ENCODE results near the gene ZNF226. TPM values are rescaled to one million over a fixed set of nuclear protein-coding genes. Genes with fewer than 3 reads are reported as not detected.
"Not testable (repeated sequence)": the region's sequence is repeated elsewhere in the genome, so short reads cannot be mapped to it uniquely, and the experiment has no call there.

ZNF226 gene
- polyA plus RNA-seq, 1 experiment: 11.0 TPM

DNA sequence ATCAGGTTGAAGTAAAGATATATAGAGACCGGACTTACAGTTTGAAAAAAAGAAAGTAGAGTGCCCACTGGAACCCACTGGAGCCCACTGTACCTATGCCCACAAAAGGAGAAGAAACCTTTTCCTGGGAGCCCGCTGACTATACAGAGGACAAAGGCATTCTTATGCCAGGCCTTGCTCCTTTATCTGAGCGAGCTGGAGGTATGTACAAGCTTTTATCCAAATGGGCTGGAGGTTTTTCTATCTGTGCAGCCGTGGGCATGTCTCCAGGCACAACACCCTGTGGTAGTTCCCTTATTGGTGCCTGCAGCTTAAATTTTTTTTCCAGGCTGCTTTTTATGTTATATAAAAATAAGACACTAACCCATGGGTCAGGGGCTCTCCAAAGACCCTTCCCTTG is 15.1 kb upstream of the ZNF226 start:
- POLR2A ChIA-PET: no interaction called here

DNA sequence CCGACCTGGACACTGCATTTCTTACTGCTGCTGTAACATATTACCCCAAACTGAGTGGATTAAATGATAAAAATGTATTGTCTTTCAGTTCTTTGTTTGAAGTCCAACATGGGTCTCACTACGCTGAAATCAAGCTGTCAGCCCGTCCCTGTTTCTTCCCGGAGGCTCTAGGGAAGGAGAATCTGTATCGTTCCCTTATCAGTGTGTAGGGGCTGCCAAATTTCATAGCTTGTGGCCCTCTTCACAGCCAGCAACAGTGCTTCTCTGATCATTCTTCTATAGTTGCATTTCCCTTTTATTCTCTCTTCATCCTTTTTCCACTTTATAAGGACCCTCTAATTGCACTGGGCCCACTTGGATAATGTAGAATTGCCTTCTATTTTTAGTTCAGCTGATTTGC is 13.4 kb upstream of the ZNF226 start:
- H3K27me3 ChIP-seq (ENCODE audit: control insufficient read depth, insufficient read depth, low read length): no peaks in the 10 kb centered on the region
- ChIA-PET POLR2A (no interaction called here), CTCF (interaction anchor here (0.6 kb wide), 1 partner anchor 10 kb away, joined by 4 read pairs; no protein-coding TSS in a partner anchor)
- H3K4me3 ChIP-seq (ENCODE audit: low read depth, low read length): no peak overlapping the region
- no peak for DNase-seq (ENCODE audit: low read depth)
- H3K36me3 ChIP-seq (ENCODE audit: control insufficient read depth, insufficient read depth, low read length): peaks cover 15% of the 10 kb centered on the region
- TF ChIP-seq, protein P1, sequence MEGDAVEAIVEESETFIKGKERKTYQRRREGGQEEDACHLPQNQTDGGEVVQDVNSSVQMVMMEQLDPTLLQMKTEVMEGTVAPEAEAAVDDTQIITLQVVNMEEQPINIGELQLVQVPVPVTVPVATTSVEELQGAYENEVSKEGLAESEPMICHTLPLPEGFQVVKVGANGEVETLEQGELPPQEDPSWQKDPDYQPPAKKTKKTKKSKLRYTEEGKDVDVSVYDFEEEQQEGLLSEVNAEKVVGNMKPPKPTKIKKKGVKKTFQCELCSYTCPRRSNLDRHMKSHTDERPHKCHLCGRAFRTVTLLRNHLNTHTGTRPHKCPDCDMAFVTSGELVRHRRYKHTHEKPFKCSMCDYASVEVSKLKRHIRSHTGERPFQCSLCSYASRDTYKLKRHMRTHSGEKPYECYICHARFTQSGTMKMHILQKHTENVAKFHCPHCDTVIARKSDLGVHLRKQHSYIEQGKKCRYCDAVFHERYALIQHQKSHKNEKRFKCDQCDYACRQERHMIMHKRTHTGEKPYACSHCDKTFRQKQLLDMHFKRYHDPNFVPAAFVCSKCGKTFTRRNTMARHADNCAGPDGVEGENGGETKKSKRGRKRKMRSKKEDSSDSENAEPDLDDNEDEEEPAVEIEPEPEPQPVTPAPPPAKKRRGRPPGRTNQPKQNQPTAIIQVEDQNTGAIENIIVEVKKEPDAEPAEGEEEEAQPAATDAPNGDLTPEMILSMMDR (IDR thresholded peaks at IDR 0.05; ENCODE audit: insufficient read depth, low read depth, low read length): no peak

More for the DNA sequence above, 15.1 kb upstream of the ZNF226 start:
- Histone ChIP-seq H3K4me3 (ENCODE audit: low read depth, low read length) (no peak overlapping the region), H3K27me3 (ENCODE audit: control insufficient read depth, insufficient read depth, low read length) (no peaks in the 10 kb centered on the region), H3K36me3 (ENCODE audit: control insufficient read depth, insufficient read depth, low read length) (peaks cover 10% of the 10 kb centered on the region)
- DNase-seq (ENCODE audit: low read depth): no peak
- TF ChIP-seq, protein P1 (IDR thresholded peaks at IDR 0.05; ENCODE audit: insufficient read depth, low read depth, low read length): no peak
- CTCF ChIA-PET: no interaction called here

DNA sequence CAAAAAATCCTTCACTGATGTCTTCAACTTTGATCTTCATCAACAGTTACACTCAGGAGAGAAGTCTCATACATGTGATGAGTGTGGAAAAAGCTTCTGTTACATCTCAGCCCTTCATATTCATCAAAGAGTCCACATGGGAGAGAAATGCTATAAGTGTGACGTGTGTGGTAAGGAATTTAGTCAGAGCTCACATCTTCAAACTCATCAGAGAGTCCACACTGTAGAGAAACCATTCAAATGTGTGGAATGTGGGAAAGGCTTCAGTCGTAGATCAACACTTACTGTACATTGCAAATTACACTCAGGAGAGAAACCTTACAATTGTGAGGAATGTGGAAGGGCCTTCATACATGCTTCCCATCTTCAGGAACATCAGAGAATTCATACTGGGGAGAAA is 8.4 kb upstream of the ZNF226 start:
- peaks cover 24% of the 10 kb centered on the region for H3K36me3 ChIP-seq (ENCODE audit: control insufficient read depth, insufficient read depth, low read length)
- TF ChIP-seq, protein P1 (IDR thresholded peaks at IDR 0.05; ENCODE audit: insufficient read depth, low read depth, low read length): no peak
- DNase-seq (ENCODE audit: low read depth): no peak
- H3K27me3 ChIP-seq (ENCODE audit: control insufficient read depth, insufficient read depth, low read length): no peaks in the 10 kb centered on the region
- CTCF ChIA-PET: no interaction called here
- POLR2A ChIA-PET: no interaction called here
- no peak overlapping the region for H3K4me3 ChIP-seq (ENCODE audit: low read depth, low read length)

DNA sequence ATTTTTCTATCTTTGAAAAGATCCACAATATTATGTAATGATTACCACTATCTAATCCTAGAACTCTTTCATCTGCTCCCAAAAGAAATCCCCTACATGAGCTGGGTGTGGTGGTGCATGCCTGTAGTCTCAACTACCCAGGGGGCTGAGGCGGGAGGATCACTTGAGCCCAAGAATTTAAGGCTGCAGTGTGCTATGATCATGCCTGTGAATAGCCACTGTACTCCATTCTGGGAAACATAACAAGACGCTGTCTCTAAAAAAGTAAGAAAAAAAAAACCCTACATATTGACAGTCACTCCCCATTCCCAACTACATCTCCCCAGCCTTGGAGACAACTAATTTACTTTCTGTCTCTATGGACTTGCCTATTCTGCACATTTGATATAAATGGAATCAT is 1.1 kb upstream of the ZNF226 start:
- TF ChIP-seq, protein P1 (IDR thresholded peaks at IDR 0.05; ENCODE audit: insufficient read depth, low read depth, low read length): no peak
- DNase-seq (ENCODE audit: low read depth): no peak
- ChIA-PET POLR2A (no interaction called here), CTCF (interaction anchor here (1.6 kb wide), 1 partner anchor 43 kb away, joined by 5 read pairs; no protein-coding TSS in a partner anchor)
- Histone ChIP-seq H3K27me3 (ENCODE audit: control insufficient read depth, insufficient read depth, low read length) (no peaks in the 10 kb centered on the region), H3K4me3 (ENCODE audit: low read depth, low read length) (no peak overlapping the region), H3K36me3 (ENCODE audit: control insufficient read depth, insufficient read depth, low read length) (peaks cover 4% of the 10 kb centered on the region; the same call in 1 of the 2 replicates)

DNA sequence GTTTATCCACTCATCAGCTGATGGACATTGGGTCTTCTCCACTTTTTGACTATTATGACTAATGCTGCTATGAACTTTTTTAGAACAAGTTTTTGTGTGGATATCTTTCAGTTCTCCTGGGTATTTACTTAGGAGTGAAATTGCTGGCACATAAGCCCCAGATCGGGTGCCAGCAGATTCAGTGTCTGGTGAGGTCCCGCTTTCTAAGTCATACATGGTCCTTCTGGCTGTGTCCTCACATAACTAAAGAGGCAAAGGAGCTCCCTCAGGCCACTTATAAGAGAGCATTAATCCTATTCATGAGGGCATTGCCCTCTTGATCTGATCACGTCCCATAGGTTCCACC is 600 bp upstream of the ZNF226 start:
- TF ChIP-seq, protein P1 (IDR thresholded peaks at IDR 0.05; ENCODE audit: insufficient read depth, low read depth, low read length): no peak
- no peaks in the 10 kb centered on the region for H3K27me3 ChIP-seq (ENCODE audit: control insufficient read depth, insufficient read depth, low read length)
- CTCF ChIA-PET: interaction anchor here (1.6 kb wide), 1 partner anchor 43 kb away, joined by 5 read pairs; no protein-coding TSS in a partner anchor
- no peak for DNase-seq (ENCODE audit: low read depth)
- peaks cover 4% of the 10 kb centered on the region; the same call in 1 of the 2 replicates for H3K36me3 ChIP-seq (ENCODE audit: control insufficient read depth, insufficient read depth, low read length)
- peak overlapping the region; percentile 28 for H3K4me3 ChIP-seq (ENCODE audit: low read depth, low read length)
- POLR2A ChIA-PET: no interaction called here

DNA sequence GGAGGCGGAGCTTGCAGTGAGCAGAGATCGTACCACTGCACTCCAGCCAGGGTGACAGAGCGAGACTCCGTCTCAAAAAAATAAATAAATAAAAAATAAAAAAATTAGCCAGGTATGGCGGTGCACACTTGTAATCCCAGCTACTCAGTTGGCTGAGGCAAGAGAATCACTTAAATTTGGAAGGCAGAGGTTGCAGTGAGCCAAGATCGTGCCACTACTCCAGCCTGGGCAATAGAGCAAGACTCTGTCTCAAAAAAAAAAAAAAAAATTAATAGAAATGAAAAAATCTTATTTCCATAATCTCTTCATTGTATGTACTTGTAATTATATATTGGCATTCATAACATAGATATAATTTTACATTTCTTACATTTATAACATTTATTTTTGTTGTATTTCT is 5.8 kb downstream of the ZNF226 start:
- H3K27me3 ChIP-seq (ENCODE audit: control insufficient read depth, insufficient read depth, low read length); POLR2A ChIA-PET; DNase-seq (ENCODE audit: low read depth); CTCF ChIA-PET; H3K4me3 ChIP-seq (ENCODE audit: low read depth, low read length): not testable (repeated sequence)
- H3K36me3 ChIP-seq (ENCODE audit: control insufficient read depth, insufficient read depth, low read length): peaks cover 21% of the 10 kb centered on the region
